Neural cell (in vitro differentiated cells): ENCODE data around the gene NAP1L1. TPM values are rescaled to one million over a fixed set of nuclear protein-coding genes. Genes with fewer than 3 reads are reported as not detected.
"Not testable (repeated sequence)": the region's sequence is repeated elsewhere in the genome, so short reads cannot be mapped to it uniquely, and the experiment has no call there.

Experiments used
- H2AFZ ChIP-seq: fragments of 200-600, 300-800 bp; sonication (generic), shearing (Covaris generic); 2 replicates; pipeline ENCODE4 v1.6.0; 2014; ENCODE audit warnings: low read depth, mild to moderate bottlenecking, antibody characterized with exemption, low read length, moderate library complexity
- H3F3A ChIP-seq: fragments of 200-600 bp; shearing (Covaris generic); 2 replicates; pipeline ENCODE4 v1.6.1; 2016; ENCODE audit warnings: mild to moderate bottlenecking, moderate library complexity, mixed read lengths, antibody characterized with exemption, low read length; ENCODE audit not compliant: insufficient read depth, poor library complexity, severe bottlenecking
- H3K27ac ChIP-seq: fragments of 200-600, 300-800 bp; sonication (generic), shearing (Covaris generic); 2 replicates; pipeline ENCODE4 v1.5.1; 2014; ENCODE audit warnings: mild to moderate bottlenecking, low read length, moderate library complexity
- H3K27me3 ChIP-seq: fragments of 300-800, 200-600 bp; sonication (generic), shearing (Covaris generic); 2 replicates; pipeline ENCODE4 v1.6.0; 2014; ENCODE audit warnings: mild to moderate bottlenecking, low read depth, low read length, moderate library complexity; ENCODE audit not compliant: insufficient read depth
- H3K36me3 ChIP-seq: fragments of 300-800, 200-600 bp; sonication (generic), shearing (Covaris generic); 2 replicates; pipeline ENCODE4 v1.5.1; 2014; ENCODE audit warnings: mild to moderate bottlenecking, antibody characterized with exemption, low read length, moderate library complexity; ENCODE audit not compliant: insufficient read depth
- H3K4me2 ChIP-seq: fragments of 300-800, 200-600 bp; sonication (generic), shearing (Covaris generic); 2 replicates; pipeline ENCODE4 v1.6.0; 2014; ENCODE audit warnings: mild to moderate bottlenecking, low read length
- H3K4me3 ChIP-seq: fragments of 300-800, 200-600 bp; sonication (generic), shearing (Covaris generic); 2 replicates; pipeline ENCODE4 v1.5.1; 2014; ENCODE audit warnings: mild to moderate bottlenecking, low read length, moderate library complexity
- H3K79me2 ChIP-seq: fragments of 200-600 bp; shearing (Covaris generic); replicated peaks from 2 replicates; pipeline ENCODE4 v1.6.0; 2014; ENCODE audit warnings: mild to moderate bottlenecking, low read length, moderate library complexity; ENCODE audit not compliant: insufficient read depth
- H3K9ac ChIP-seq: fragments of 300-800, 200-600 bp; sonication (generic), shearing (Covaris generic); 2 replicates; pipeline ENCODE4 v1.6.1; 2016; ENCODE audit warnings: mild to moderate bottlenecking, low read length, mixed read lengths
- H3K9me2 ChIP-seq: fragments of 200-600 bp; shearing (Covaris generic); 2 replicates; pipeline ENCODE4 v1.6.1; 2016; ENCODE audit warnings: mild to moderate bottlenecking, low read length, mixed read lengths; ENCODE audit not compliant: insufficient read depth
- H3K9me3 ChIP-seq: fragments of 200-600, 300-800 bp; sonication (generic), shearing (Covaris generic); 2 replicates; pipeline ENCODE4 v1.6.1; 2016; ENCODE audit warnings: mild to moderate bottlenecking, mixed run types, low read length, moderate library complexity, mixed read lengths
- H4K20me1 ChIP-seq: fragments of 200-600 bp; shearing (Covaris generic); 2 replicates; pipeline ENCODE4 v1.6.1; 2016; ENCODE audit warnings: mild to moderate bottlenecking, mixed run types; ENCODE audit not compliant: insufficient read depth
- CTCF ChIP-seq: fragments of 450-650 bp; IDR thresholded peaks from 2 replicates; pipeline ENCODE4 v1.5.1; 2014; ENCODE audit warnings: antibody characterized with exemption, mild to moderate bottlenecking, moderate library complexity; ENCODE audit not compliant: poor library complexity, severe bottlenecking
- EP300 ChIP-seq: fragments of 450-650 bp; conservative IDR thresholded peaks from 2 replicates; pipeline ENCODE4 v1.6.1; 2014; ENCODE audit warnings: antibody characterized with exemption, mild to moderate bottlenecking, moderate library complexity; ENCODE audit not compliant: poor library complexity, severe bottlenecking
- EZH2 ChIP-seq: fragments of 200-600, 300-800 bp; shearing (Covaris generic), sonication (generic); IDR thresholded peaks from 2 replicates; pipeline ENCODE4 v1.6.1; 2014; ENCODE audit warnings: antibody characterized with exemption, low read length, borderline replicate concordance, mild to moderate bottlenecking; ENCODE audit not compliant: insufficient read depth, poor library complexity, severe bottlenecking
- MXI1 ChIP-seq: fragments of 450-650 bp; conservative IDR thresholded peaks from 2 replicates; pipeline ENCODE4 v1.6.1; 2014; ENCODE audit warnings: antibody characterized with exemption, mild to moderate bottlenecking; ENCODE audit not compliant: poor library complexity, severe bottlenecking
- POLR2AphosphoS5 ChIP-seq: IDR thresholded peaks from 2 replicates; pipeline ENCODE4 v1.6.1; 2012
- RAD21 ChIP-seq: fragments of 450-650 bp; conservative IDR thresholded peaks from 2 replicates; pipeline ENCODE4 v1.6.1; 2014; ENCODE audit warnings: antibody characterized with exemption, mild to moderate bottlenecking, moderate library complexity
- REST ChIP-seq: IDR thresholded peaks from 2 replicates; pipeline ENCODE4 v1.6.1; 2012; ENCODE audit warnings: borderline replicate concordance
- SMC3 ChIP-seq: fragments of 450-650 bp; conservative IDR thresholded peaks from 2 replicates; pipeline ENCODE4 v1.6.1; 2014; ENCODE audit warnings: antibody characterized with exemption, mild to moderate bottlenecking, moderate library complexity; ENCODE audit not compliant: poor library complexity
- TAF1 ChIP-seq: IDR thresholded peaks from 2 replicates; pipeline ENCODE4 v1.6.1; 2012; ENCODE audit warnings: low read depth
- polyA plus RNA-seq: library from polyadenylated mRNA; depleted of rRNA; stranded (reverse); fragments of >200 nt; gene quantifications from 2 replicates; pipeline ENCODE4 v1.2.3, GENCODE V29; 2014

The NAP1L1 gene
- polyA plus RNA-seq, 1 donor from 2014 or later, result 359 TPM

- Histone ChIP-seq H3K9me3 (no peaks in the 10 kb centered on the region), H3K36me3 (no peaks in the 10 kb centered on the region), H3K27ac (no peak overlapping the region), H3F3A (no peaks in the 10 kb centered on the region), H3K9me2 (no peaks in the 10 kb centered on the region), H3K27me3 (no peaks in the 10 kb centered on the region), H4K20me1 (no peaks in the 10 kb centered on the region), H2AFZ (no peak overlapping the region), H3K4me2 (no peak overlapping the region), H3K9ac (no peak overlapping the region), H3K79me2 (no peaks in the 10 kb centered on the region), H3K4me3 (no peak overlapping the region)
- TF ChIP-seq POLR2AphosphoS5, result no peak
- TF ChIP-seq TAF1, result no peak
- no peak for TF ChIP-seq EZH2
- no peak for TF ChIP-seq CTCF
- TF ChIP-seq REST, result no peak
- TF ChIP-seq SMC3, result no peak
- no peak for TF ChIP-seq EP300
- no peak for TF ChIP-seq MXI1
- no peak for TF ChIP-seq RAD21
These were observed 94.1 kb downstream of the NAP1L1 start for GRCh38 chr12:75990189-75990912.

GRCh38 chr12:75987709-75988108 lies 96.8 kb downstream of the NAP1L1 start:
- H3K9me2 ChIP-seq, H3K36me3 ChIP-seq, H3K4me3 ChIP-seq, H3K9ac ChIP-seq, H2AFZ ChIP-seq, H3K79me2 ChIP-seq, H3K4me2 ChIP-seq, H3K27ac ChIP-seq, H3K27me3 ChIP-seq, H3K9me3 ChIP-seq, H4K20me1 ChIP-seq, H3F3A ChIP-seq: not testable (repeated sequence)

Other genes with a start within 250 kb of the NAP1L1 start
- 6.6 and 8.5 TPM in 2 replicates for gene PHLDA1, start 52.9 kb downstream of the NAP1L1 start, polyA plus RNA-seq